HEK293 (cell line): Measurements from ENCODE around the gene YIPF5.

Source experiments
- CTCF ChIA-PET: fragments of 350-600 bp; formaldehyde crosslinking; extraction: SDS; loops from one replicate; lab custom pipeline; 2021; ENCODE audit warnings: antibody characterized with exemption; lab: Yijun Ruan, JAX
- POLR2A ChIA-PET: fragments of 300-600 bp; formaldehyde crosslinking; extraction: SDS; loops from one replicate; lab custom pipeline; 2020; ENCODE audit warnings: antibody characterized with exemption, inconsistent platforms; lab: Yijun Ruan, JAX
- H3K27ac ChIP-seq: fragments of 200-500 bp; sonication (Bioruptor generic); 2 replicates; pipeline ENCODE4 v1.5.1; 2014; ENCODE audit warnings: low read depth, low read length, control low read depth, inconsistent platforms; ENCODE audit errors: extremely low read depth
- H3K36me3 ChIP-seq, 2 experiments: fragments of 200-500 bp in 1 of 2; sonication (Bioruptor generic) in 1 of 2; 1 replicate in 1 of 2; 2 replicates in 1 of 2; pipeline ENCODE4 v1.5.1; 2014 to 2017; ENCODE audit warnings: inconsistent platforms in 2 of 2, low read length in 2 of 2; ENCODE audit not compliant: control insufficient read depth in 2 of 2, insufficient read depth in 1 of 2
- H3K4me1 ChIP-seq: fragments of 200-500 bp; sonication (Bioruptor generic); 2 replicates; pipeline ENCODE4 v1.5.1; 2014; ENCODE audit warnings: mild to moderate bottlenecking, low read length, inconsistent platforms; ENCODE audit not compliant: control insufficient read depth, insufficient read depth
- H3K4me3 ChIP-seq: 2 replicates; pipeline ENCODE4 v1.5.1; 2011; ENCODE audit warnings: low read depth, mild to moderate bottlenecking, control low read depth, low read length, moderate library complexity
- H3K9me3 ChIP-seq: fragments of 200-500 bp; sonication (Bioruptor generic); 2 replicates; pipeline ENCODE4 v1.5.1; 2014; ENCODE audit warnings: low read depth, low read length, inconsistent platforms; ENCODE audit not compliant: control insufficient read depth, insufficient read depth
- CTCF ChIP-seq: fragments of 450-650 bp; formaldehyde crosslinking; IDR thresholded peaks from 2 replicates; pipeline ENCODE4 v1.5.1; 2016; ENCODE audit warnings: missing biosample characterization, missing genetic modification characterization
- GFI1B ChIP-seq: fragments of 450-650 bp; formaldehyde crosslinking; IDR thresholded peaks from 2 replicates; pipeline ENCODE4 v1.5.1; 2016; ENCODE audit warnings: missing biosample characterization, missing genetic modification characterization
- GLIS2 ChIP-seq: fragments of 450-650 bp; formaldehyde crosslinking; IDR thresholded peaks from 2 replicates; pipeline ENCODE4 v1.5.1; 2016; ENCODE audit warnings: missing biosample characterization, missing genetic modification characterization
- INSM2 ChIP-seq: fragments of 450-650 bp; formaldehyde crosslinking; IDR thresholded peaks from 2 replicates; pipeline ENCODE4 v1.5.1; 2016; ENCODE audit warnings: missing biosample characterization, missing genetic modification characterization
- KLF1 ChIP-seq: fragments of 450-650 bp; formaldehyde crosslinking; IDR thresholded peaks from 2 replicates; pipeline ENCODE4 v1.5.1; 2016; ENCODE audit warnings: missing biosample characterization, missing genetic modification characterization
- KLF10 ChIP-seq: fragments of 450-650 bp; IDR thresholded peaks from 2 replicates; pipeline ENCODE4 v1.5.1; 2018; ENCODE audit warnings: missing biosample characterization, mild to moderate bottlenecking, missing genetic modification characterization
- PRDM4 ChIP-seq: fragments of 450-650 bp; formaldehyde crosslinking; IDR thresholded peaks from 2 replicates; pipeline ENCODE4 v1.5.1; 2017; ENCODE audit warnings: missing biosample characterization, missing genetic modification characterization
- SCRT2 ChIP-seq: fragments of 450-650 bp; formaldehyde crosslinking; IDR thresholded peaks from 2 replicates; pipeline ENCODE4 v1.5.1; 2016; ENCODE audit warnings: missing biosample characterization, missing genetic modification characterization
- ZBTB17 ChIP-seq: fragments of 450-650 bp; formaldehyde crosslinking; IDR thresholded peaks from 2 replicates; pipeline ENCODE4 v1.5.1; 2016; ENCODE audit warnings: missing biosample characterization, missing genetic modification characterization
- ZEB2 ChIP-seq: fragments of 450-650 bp; formaldehyde crosslinking; IDR thresholded peaks from 2 replicates; pipeline ENCODE4 v1.5.1; 2016; ENCODE audit warnings: missing biosample characterization, missing genetic modification characterization
- ZFP69B ChIP-seq: fragments of 450-650 bp; formaldehyde crosslinking; IDR thresholded peaks from 2 replicates; pipeline ENCODE4 v1.5.1; 2016; ENCODE audit warnings: missing biosample characterization, missing genetic modification characterization
- ZNF10 ChIP-seq: fragments of 450-650 bp; formaldehyde crosslinking; IDR thresholded peaks from 2 replicates; pipeline ENCODE4 v1.5.1; 2017; ENCODE audit warnings: missing biosample characterization, missing genetic modification characterization
- ZNF132 ChIP-seq: fragments of 450-650 bp; formaldehyde crosslinking; IDR thresholded peaks from 2 replicates; pipeline ENCODE4 v1.5.1; 2017; ENCODE audit warnings: missing biosample characterization, missing genetic modification characterization, borderline replicate concordance
- ZNF146 ChIP-seq: fragments of 450-650 bp; formaldehyde crosslinking; IDR thresholded peaks from 2 replicates; pipeline ENCODE4 v1.5.1; 2016; ENCODE audit warnings: missing biosample characterization, missing genetic modification characterization
- ZNF26 ChIP-seq: fragments of 450-650 bp; formaldehyde crosslinking; IDR thresholded peaks from 2 replicates; pipeline ENCODE4 v1.5.1; 2016; ENCODE audit warnings: missing biosample characterization, missing genetic modification characterization
- ZNF292 ChIP-seq: fragments of 450-650 bp; formaldehyde crosslinking; IDR thresholded peaks from 2 replicates; pipeline ENCODE4 v1.5.1; 2016; ENCODE audit warnings: low read depth, missing biosample characterization, missing genetic modification characterization, borderline replicate concordance
- ZNF350 ChIP-seq: fragments of 450-650 bp; formaldehyde crosslinking; IDR thresholded peaks from 2 replicates; pipeline ENCODE4 v1.5.0; 2017; ENCODE audit warnings: missing biosample characterization, mild to moderate bottlenecking, missing genetic modification characterization
- ZNF37A ChIP-seq: fragments of 450-650 bp; IDR thresholded peaks from 2 replicates; pipeline ENCODE4 v1.5.1; 2018; ENCODE audit warnings: missing biosample characterization, missing genetic modification characterization
- ZNF610 ChIP-seq: fragments of 450-650 bp; formaldehyde crosslinking; IDR thresholded peaks from 2 replicates; pipeline ENCODE4 v1.5.1; 2016; ENCODE audit warnings: missing biosample characterization, missing genetic modification characterization, borderline replicate concordance
- ZNF654 ChIP-seq: fragments of 450-650 bp; formaldehyde crosslinking; IDR thresholded peaks from 2 replicates; pipeline ENCODE4 v1.5.1; 2016; ENCODE audit warnings: low read depth, missing biosample characterization, missing genetic modification characterization
- ZSCAN18 ChIP-seq: fragments of 450-650 bp; formaldehyde crosslinking; IDR thresholded peaks from 2 replicates; pipeline ENCODE4 v1.5.1; 2016; ENCODE audit warnings: missing biosample characterization, missing genetic modification characterization
- ZXDB ChIP-seq: fragments of 450-650 bp; formaldehyde crosslinking; IDR thresholded peaks from 2 replicates; pipeline ENCODE4 v1.5.1; 2016; ENCODE audit warnings: missing biosample characterization, missing genetic modification characterization

The YIPF5 gene

GRCh38 chr5:144135113-144135762, 35.2 kb downstream of the YIPF5 start:
- Histone ChIP-seq H3K9me3 (no peaks in the 10 kb centered on the region), H3K4me1 (no peaks in the 10 kb centered on the region), H3K36me3 (no peaks in the 10 kb centered on the region), H3K4me3 (no peak overlapping the region), H3K27ac (no peak overlapping the region)
- ChIA-PET POLR2A (no interaction called here), CTCF (no interaction called here)
- TF ChIP-seq ZNF350 (tag by site-specific recombination) (no peak), ZNF132 (tag by site-specific recombination) (no peak)

GRCh38 chr5:144134194-144134826, 36.1 kb downstream of the YIPF5 start:
- ChIA-PET POLR2A (no interaction called here), CTCF (interaction anchor here (2.9 kb wide), 1 partner anchor 8 kb away, joined by 13 read pairs; no protein-coding TSS in a partner anchor)
- Histone ChIP-seq H3K27ac (no peak overlapping the region), H3K4me1 (no peaks in the 10 kb centered on the region), H3K9me3 (no peaks in the 10 kb centered on the region), H3K36me3 (no peaks in the 10 kb centered on the region), H3K4me3 (no peak overlapping the region)
- no peak for TF ChIP-seq ZFP69B (tag by site-specific recombination)
- no peak for TF ChIP-seq ZEB2 (tag by site-specific recombination)
- no peak for TF ChIP-seq CTCF
- TF ChIP-seq ZNF37A (tag by site-specific recombination), result no peak
- TF ChIP-seq PRDM4 (tag by site-specific recombination), result no peak
- TF ChIP-seq GFI1B (tag by site-specific recombination), result no peak
- no peak for TF ChIP-seq SCRT2 (tag by site-specific recombination)
- TF ChIP-seq ZSCAN18 (tag by site-specific recombination), result no peak
- TF ChIP-seq GLIS2, result no peak
- TF ChIP-seq ZNF26 (tag by site-specific recombination), result no peak

GRCh38 chr5:144133050-144133633, 37.3 kb downstream of the YIPF5 start:
- H3K4me3 ChIP-seq, result no peak overlapping the region
- ChIA-PET POLR2A (no interaction called here), CTCF (interaction anchor here (0.7 to 2.9 kb wide), 4 partner anchors 9 to 1082 kb away, joined by 3 to 13 read pairs (median 4); no protein-coding TSS in a partner anchor)
- H3K4me1 ChIP-seq, result no peaks in the 10 kb centered on the region
- H3K9me3 ChIP-seq, result no peaks in the 10 kb centered on the region
- H3K36me3 ChIP-seq, result no peaks in the 10 kb centered on the region
- no peak overlapping the region for H3K27ac ChIP-seq
- TF ChIP-seq ZNF610, result no peak
- TF ChIP-seq KLF1 (tag by site-specific recombination), result no peak
- TF ChIP-seq KLF10, result no peak
- TF ChIP-seq ZNF146, result no peak
- no peak for TF ChIP-seq ZXDB (tag by site-specific recombination)
- TF ChIP-seq ZNF10, result no peak
- TF ChIP-seq INSM2 (tag by site-specific recombination), result no peak
- no peak for TF ChIP-seq ZNF292 (tag by site-specific recombination)
- no peak for TF ChIP-seq ZNF654 (tag by site-specific recombination)
- TF ChIP-seq ZBTB17 (tag by site-specific recombination), result no peak
